SH-SY5Y (cell line): Measurements from ENCODE around the gene ZMIZ1.

Experiments
- GATA2 ChIP-seq: IDR thresholded peaks from 2 replicates; pipeline ENCODE4 v1.6.1; 2011; ENCODE audit warnings: mild to moderate bottlenecking, low read depth, low read length
- GATA3 ChIP-seq: IDR thresholded peaks from 2 replicates; pipeline ENCODE4 v1.6.1; 2011; ENCODE audit warnings: low read depth, mild to moderate bottlenecking, low read length, moderate library complexity

Gene ZMIZ1

GRCh38 chr10:79072994-79073645, 4.4 kb downstream of the ZMIZ1 start:
- TF ChIP-seq GATA2 (no peak), GATA3 (no peak)

- TF ChIP-seq GATA2: no peak
- TF ChIP-seq GATA3: no peak
Observed at GRCh38 chr10:79073784-79074432, 5.1 kb downstream of the ZMIZ1 start.

- TF ChIP-seq GATA2 (no peak), GATA3 (no peak)
Observed at GRCh38 chr10:79074732-79075131, 6.0 kb downstream of the ZMIZ1 start.

- TF ChIP-seq GATA3 (no peak), GATA2 (no peak)
Observed at GRCh38 chr10:79075418-79075817, 6.7 kb downstream of the ZMIZ1 start.

GRCh38 chr10:79077488-79078173, 8.9 kb downstream of the ZMIZ1 start:
- TF ChIP-seq GATA3 (no peak), GATA2 (no peak)

GRCh38 chr10:79078367-79079053, 9.7 kb downstream of the ZMIZ1 start:
- TF ChIP-seq GATA3 (no peak), GATA2 (no peak)

GRCh38 chr10:79079054-79079397, 10.3 kb downstream of the ZMIZ1 start:
- TF ChIP-seq GATA2: no peak
- TF ChIP-seq GATA3: no peak

GRCh38 chr10:79079490-79080355, 11.0 kb downstream of the ZMIZ1 start:
- TF ChIP-seq GATA3 (no peak), GATA2 (no peak)

GRCh38 chr10:79081353-79082034, 12.7 kb downstream of the ZMIZ1 start:
- no peak for TF ChIP-seq GATA2

GRCh38 chr10:79082035-79082373, 13.2 kb downstream of the ZMIZ1 start:
- TF ChIP-seq GATA2: no peak
- TF ChIP-seq GATA3: no peak

GRCh38 chr10:79082631-79083596, 14.1 kb downstream of the ZMIZ1 start:
- TF ChIP-seq GATA2: no peak
- no peak for TF ChIP-seq GATA3

GRCh38 chr10:79084012-79084971, 15.5 kb downstream of the ZMIZ1 start:
- TF ChIP-seq GATA3: no peak
- TF ChIP-seq GATA2: no peak

GRCh38 chr10:79084972-79085597, 16.3 kb downstream of the ZMIZ1 start:
- TF ChIP-seq GATA3 (no peak), GATA2 (no peak)
